Astrocyte (in vitro differentiated cells and primary cell): ENCODE results near the gene ZDHHC15.

Experiments
- EZH2 ChIP-seq: IDR thresholded peaks from 2 replicates; pipeline ENCODE4 v1.6.1; 2012; ENCODE audit warnings: mild to moderate bottlenecking, low read length, inconsistent platforms; ENCODE audit not compliant: insufficient read depth
- TF ChIP-seq, protein P1 (sequence below): IDR thresholded peaks from 2 replicates; pipeline ENCODE4 v1.5.1; 2011; ENCODE audit warnings: low read depth, mild to moderate bottlenecking, inconsistent platforms, low read length, moderate library complexity; ENCODE audit not compliant: insufficient read depth

DNA sequence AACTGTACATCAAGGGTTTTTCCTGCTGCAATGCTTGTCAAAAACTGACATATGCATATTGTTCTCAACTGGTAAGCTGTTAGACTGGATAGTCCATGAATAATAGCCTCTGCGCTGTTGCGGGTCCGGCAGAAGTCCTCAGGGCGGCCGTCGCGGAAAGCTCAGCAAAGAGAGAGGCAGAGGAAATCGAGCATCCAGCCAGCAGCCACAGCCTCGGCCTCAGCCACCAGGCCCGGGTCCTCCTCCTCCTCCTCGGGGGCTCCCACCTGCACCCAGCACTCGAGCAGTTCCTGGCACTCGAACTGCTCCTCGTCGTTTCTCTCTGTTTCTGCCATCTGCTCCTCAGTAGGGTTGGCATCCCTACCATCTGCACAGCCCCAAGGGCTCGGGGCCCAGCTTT lies 195.2 kb downstream of the ZDHHC15 start:
- TF ChIP-seq, protein P1, sequence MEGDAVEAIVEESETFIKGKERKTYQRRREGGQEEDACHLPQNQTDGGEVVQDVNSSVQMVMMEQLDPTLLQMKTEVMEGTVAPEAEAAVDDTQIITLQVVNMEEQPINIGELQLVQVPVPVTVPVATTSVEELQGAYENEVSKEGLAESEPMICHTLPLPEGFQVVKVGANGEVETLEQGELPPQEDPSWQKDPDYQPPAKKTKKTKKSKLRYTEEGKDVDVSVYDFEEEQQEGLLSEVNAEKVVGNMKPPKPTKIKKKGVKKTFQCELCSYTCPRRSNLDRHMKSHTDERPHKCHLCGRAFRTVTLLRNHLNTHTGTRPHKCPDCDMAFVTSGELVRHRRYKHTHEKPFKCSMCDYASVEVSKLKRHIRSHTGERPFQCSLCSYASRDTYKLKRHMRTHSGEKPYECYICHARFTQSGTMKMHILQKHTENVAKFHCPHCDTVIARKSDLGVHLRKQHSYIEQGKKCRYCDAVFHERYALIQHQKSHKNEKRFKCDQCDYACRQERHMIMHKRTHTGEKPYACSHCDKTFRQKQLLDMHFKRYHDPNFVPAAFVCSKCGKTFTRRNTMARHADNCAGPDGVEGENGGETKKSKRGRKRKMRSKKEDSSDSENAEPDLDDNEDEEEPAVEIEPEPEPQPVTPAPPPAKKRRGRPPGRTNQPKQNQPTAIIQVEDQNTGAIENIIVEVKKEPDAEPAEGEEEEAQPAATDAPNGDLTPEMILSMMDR: no peak
- no peak for TF ChIP-seq EZH2
